Measurements from ENCODE around the gene ANKRD33.
A peak's percentile ranks its signal among the peaks of the same experiment; 100 is the strongest.
"Not testable (repeated sequence)": the region's sequence is repeated elsewhere in the genome, so short reads cannot be mapped to it uniquely, and the experiment has no call there.

The ANKRD33 gene

DNA sequence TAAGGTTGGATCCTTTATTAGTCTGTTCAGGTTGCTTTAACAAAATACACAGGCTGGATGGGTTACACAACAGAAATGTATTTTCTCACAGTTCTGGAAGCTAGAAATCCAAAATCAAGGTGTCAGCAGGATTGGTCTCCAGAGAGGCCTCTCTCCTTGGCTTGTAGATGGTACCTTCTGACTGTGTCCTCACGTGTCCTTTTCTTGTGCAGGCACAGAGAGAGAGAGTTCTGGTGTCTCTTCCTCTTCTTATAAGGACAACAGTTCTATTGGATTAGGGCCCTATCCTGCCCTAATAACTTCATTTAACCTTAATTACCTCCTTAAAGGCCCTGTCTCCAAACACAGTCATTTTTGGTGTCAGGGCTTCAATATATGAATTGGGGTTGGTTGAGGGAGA, 4.6 kb upstream of the ANKRD33 start:
- Mint-ChIP-seq H3K9me3 (peaks cover 8% of the 10 kb centered on the region), H3K4me1 (ENCODE audit: low read depth) (peaks cover 18% of the 10 kb centered on the region), H3K4me3 (no peak overlapping the region), H3K36me3 (ENCODE audit: low read depth) (no peaks in the 10 kb centered on the region), H3K27me3 (no peaks in the 10 kb centered on the region), H3K27ac (no peak overlapping the region)
- DNase-seq: no peak

DNA sequence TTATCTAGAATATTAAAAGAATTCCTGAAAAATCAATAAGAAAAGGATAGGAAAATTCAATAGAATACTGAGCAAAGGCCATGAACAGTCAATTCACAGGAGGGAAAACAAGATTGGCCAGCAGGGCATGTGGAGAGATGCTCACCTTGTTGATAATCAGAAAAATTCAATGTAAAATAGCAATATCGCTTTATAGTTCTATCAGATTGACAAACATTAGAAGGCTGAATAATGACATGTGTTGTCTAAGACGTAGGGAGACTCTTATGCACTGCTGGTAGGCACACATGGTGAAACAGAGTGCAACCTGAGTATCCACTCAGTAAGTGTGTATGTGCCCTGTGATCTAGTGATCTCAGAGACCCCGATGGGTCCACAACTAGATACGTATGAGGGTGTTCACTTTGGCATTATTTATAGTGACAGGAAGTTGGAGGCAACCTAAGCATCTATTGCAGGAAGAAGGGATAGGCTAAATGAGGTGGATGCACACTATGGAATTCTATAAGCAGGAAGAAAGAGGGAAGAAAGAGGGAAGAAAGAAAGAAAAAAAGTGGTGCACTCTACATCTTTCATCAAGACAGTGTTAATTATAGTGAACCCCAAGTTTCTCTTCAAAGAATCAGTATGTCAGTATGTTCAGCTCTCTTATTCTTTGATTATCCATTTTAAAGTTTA, 3.8 kb upstream of the ANKRD33 start:
- Mint-ChIP-seq H3K27me3 (no peaks in the 10 kb centered on the region), H3K9me3 (peaks cover 8% of the 10 kb centered on the region), H3K27ac (no peak overlapping the region), H3K4me1 (ENCODE audit: low read depth) (peaks cover 18% of the 10 kb centered on the region), H3K36me3 (ENCODE audit: low read depth) (no peaks in the 10 kb centered on the region), H3K4me3 (no peak overlapping the region)
- no peak for DNase-seq

DNA sequence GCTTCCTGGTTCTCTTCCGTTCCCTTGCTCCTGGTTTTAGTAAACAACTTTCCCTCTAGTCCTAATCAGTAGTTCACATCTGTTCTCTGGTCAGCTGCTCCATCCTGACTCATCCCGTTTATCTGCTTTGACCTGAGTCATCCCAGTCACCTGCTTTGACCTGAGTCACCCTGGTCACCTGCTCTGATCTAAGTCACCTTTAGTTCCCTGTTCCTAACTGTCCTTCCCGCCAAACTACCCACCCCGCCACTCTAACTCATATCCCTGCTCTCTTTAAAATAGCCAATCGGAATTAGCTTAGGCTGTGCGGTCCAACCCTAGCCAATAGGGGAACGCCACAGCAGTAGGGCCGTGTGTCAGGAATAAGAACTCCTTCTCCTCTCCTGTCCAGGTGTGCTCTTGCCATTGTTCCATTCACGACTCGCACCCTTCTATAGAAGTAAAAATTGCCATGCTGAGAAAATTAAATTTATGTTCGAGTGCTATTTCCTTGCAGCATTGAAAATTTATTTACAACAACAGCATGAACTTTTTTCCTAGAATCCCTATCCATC, 3.1 kb upstream of the ANKRD33 start:
- H3K27ac Mint-ChIP-seq: no peak overlapping the region
- H3K9me3 Mint-ChIP-seq: peaks cover 8% of the 10 kb centered on the region
- no peaks in the 10 kb centered on the region for H3K36me3 Mint-ChIP-seq (ENCODE audit: low read depth)
- no peaks in the 10 kb centered on the region for H3K27me3 Mint-ChIP-seq
- DNase-seq: no peak
- H3K4me1 Mint-ChIP-seq (ENCODE audit: low read depth): peaks cover 18% of the 10 kb centered on the region
- H3K4me3 Mint-ChIP-seq: no peak overlapping the region

- not testable (repeated sequence) for DNase-seq; H3K27me3 Mint-ChIP-seq; H3K4me3 Mint-ChIP-seq; H3K36me3 Mint-ChIP-seq (ENCODE audit: low read depth); H3K9me3 Mint-ChIP-seq
- Mint-ChIP-seq H3K27ac (peak overlapping the region; percentile 84), H3K4me1 (ENCODE audit: low read depth) (peaks cover 18% of the 10 kb centered on the region)
These were observed 2.4 kb upstream of the ANKRD33 start for GRCh38 chr12:51885294-51886020.

DNA sequence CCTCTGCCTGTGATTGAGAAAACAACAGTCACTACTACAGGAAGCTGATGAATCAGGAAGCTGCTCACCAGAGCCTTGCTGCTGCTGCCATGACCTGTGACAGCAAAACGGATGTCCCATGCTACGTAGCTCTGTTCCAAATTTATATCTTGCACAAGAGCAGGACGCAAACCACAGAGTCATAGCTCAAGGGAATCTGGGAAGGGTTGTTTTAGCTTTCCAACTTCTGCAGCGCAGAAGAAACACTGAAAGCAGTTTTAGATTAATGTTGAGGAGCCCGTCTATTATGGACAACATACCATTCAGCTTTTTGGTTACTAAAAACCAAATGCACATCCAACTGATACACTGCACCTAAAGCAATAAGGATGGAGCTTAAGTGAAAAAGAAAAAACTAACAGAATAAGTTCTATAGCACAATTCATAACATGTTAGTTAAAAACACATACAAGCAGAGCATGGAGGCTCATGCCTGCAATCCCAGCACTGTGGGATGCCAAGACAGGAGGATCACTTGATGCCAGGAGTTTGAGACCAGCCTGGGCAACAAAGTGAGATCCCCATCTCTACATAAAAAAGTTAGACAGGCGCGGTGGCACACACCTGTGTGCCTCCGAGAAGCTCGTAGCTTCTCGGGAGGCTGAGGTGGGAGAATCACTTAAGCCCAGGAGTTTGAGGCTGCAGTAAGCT, 1.7 kb upstream of the ANKRD33 start:
- peak; percentile 49 for DNase-seq
- Mint-ChIP-seq H3K4me1 (ENCODE audit: low read depth) (peaks cover 18% of the 10 kb centered on the region), H3K9me3 (peaks cover 8% of the 10 kb centered on the region), H3K27ac (peak overlapping the region; percentile 84), H3K4me3 (peak overlapping the region; percentile 18), H3K36me3 (ENCODE audit: low read depth) (no peaks in the 10 kb centered on the region), H3K27me3 (no peaks in the 10 kb centered on the region)

DNA sequence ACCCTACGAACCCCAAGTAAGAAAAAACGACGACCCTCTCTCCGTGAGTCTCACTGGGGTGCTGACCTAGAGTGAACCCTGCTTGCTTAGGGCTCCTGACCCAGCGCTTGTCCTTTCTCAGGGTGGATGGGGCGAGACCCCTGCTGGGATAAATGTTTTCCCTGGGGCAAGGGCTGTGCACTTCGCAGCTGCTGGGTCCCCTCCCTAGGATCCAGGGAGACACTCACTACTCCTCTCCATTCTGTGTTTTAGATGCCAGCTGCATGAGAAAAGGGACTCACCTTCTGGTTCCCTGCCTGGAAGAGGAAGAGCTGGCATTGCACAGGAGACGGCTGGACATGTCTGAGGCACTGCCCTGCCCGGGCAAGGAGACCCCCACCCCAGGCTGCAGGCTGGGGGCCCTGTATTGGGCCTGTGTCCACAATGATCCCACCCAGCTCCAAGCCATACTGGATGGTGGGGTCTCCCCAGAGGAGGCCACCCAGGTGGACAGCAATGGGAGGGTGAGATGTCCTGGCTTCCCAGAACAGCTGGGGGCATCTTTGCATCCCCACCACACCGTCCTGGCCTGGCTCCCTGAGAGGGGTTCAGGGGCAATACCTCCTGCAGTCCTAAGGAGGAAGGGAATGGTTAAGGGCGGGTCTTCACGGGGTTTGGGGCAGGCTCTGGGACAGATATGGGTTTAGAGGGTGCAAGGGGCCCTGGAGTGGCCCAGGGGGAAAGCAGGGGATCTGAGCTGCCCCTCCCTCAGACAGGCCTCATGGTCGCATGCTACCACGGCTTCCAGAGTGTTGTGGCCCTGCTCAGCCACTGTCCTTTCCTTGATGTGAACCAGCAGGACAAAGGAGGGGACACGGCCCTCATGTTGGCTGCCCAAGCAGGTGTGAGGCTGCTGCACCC, 663 bp downstream of the ANKRD33 start:
- Mint-ChIP-seq H3K27ac (no peak overlapping the region), H3K9me3 (peaks cover 8% of the 10 kb centered on the region), H3K36me3 (ENCODE audit: low read depth) (no peaks in the 10 kb centered on the region), H3K27me3 (no peaks in the 10 kb centered on the region), H3K4me3 (no peak overlapping the region), H3K4me1 (ENCODE audit: low read depth) (peaks cover 18% of the 10 kb centered on the region)
- DNase-seq: no peak

DNA sequence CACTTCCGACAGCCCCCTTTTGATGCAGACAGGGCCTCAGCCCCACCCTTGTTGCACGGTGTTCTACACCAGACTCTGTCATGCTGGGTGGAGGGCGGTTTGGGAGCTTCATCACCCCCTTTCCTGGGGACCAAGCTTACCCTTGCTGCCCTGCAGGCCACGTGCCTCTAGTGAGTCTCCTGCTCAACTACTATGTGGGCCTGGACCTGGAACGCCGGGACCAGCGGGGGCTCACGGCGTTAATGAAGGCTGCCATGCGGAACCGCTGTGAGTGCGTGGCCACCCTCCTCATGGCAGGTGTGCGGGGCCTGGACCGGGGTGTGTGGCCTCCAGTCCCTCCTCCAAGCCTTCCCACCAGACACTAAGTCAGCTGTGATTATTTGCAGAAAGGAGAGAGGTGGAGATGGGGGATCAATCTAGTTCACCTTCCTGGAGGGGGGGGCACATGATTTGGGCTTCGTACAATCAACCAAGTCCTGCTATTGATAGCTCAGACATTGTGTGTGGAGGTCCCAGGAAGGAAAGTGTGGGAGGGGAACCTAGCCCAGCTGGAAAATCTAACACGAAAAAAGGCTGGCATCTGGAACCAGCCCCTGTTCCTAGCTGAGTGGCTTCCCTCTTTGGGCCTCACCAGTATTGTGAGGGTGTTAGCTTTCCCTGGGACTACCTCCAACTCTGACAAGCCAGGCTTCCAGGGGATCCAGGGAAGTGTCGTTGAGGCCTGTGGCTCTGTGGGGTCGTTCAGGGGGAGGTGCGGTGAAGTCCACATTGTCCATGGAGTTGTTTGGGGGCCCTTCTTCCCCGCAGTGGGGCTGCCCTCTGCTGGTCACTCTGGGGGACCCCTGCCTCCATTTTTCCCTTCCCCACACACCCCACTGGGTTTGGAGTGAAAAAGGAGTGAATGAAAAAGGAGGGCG, 1.6 kb downstream of the ANKRD33 start:
- no peaks in the 10 kb centered on the region for H3K27me3 Mint-ChIP-seq
- peaks cover 8% of the 10 kb centered on the region for H3K9me3 Mint-ChIP-seq
- no peak overlapping the region for H3K27ac Mint-ChIP-seq
- DNase-seq: no peak
- H3K4me3 Mint-ChIP-seq: no peak overlapping the region
- no peaks in the 10 kb centered on the region for H3K36me3 Mint-ChIP-seq (ENCODE audit: low read depth)
- H3K4me1 Mint-ChIP-seq (ENCODE audit: low read depth): peaks cover 18% of the 10 kb centered on the region

- Mint-ChIP-seq H3K4me1 (ENCODE audit: low read depth) (peaks cover 12% of the 10 kb centered on the region), H3K27ac (no peak overlapping the region), H3K4me3 (no peak overlapping the region), H3K9me3 (peaks cover 2% of the 10 kb centered on the region), H3K36me3 (ENCODE audit: low read depth) (no peaks in the 10 kb centered on the region), H3K27me3 (no peaks in the 10 kb centered on the region)
- no peak for DNase-seq
These were observed 2.2 kb downstream of the ANKRD33 start for GRCh38 chr12:51890133-51890464.

GRCh38 chr12:51890511-51891171, 2.7 kb downstream of the ANKRD33 start:
- Mint-ChIP-seq H3K4me1 (ENCODE audit: low read depth) (peaks cover 9% of the 10 kb centered on the region), H3K27ac (no peak overlapping the region), H3K36me3 (ENCODE audit: low read depth) (no peaks in the 10 kb centered on the region), H3K27me3 (no peaks in the 10 kb centered on the region), H3K9me3 (no peaks in the 10 kb centered on the region), H3K4me3 (no peak overlapping the region)
- no peak for DNase-seq

- DNase-seq: no peak
- no peaks in the 10 kb centered on the region for H3K27me3 Mint-ChIP-seq
- H3K9me3 Mint-ChIP-seq: no peaks in the 10 kb centered on the region
- no peak overlapping the region for H3K27ac Mint-ChIP-seq
- H3K36me3 Mint-ChIP-seq (ENCODE audit: low read depth): no peaks in the 10 kb centered on the region
- H3K4me3 Mint-ChIP-seq: no peak overlapping the region
- H3K4me1 Mint-ChIP-seq (ENCODE audit: low read depth): no peaks in the 10 kb centered on the region
These were observed 3.9 kb downstream of the ANKRD33 start for GRCh38 chr12:51891843-51892242.

GRCh38 chr12:51893786-51894185, 5.9 kb downstream of the ANKRD33 start:
- no peak for DNase-seq
- H3K27me3 Mint-ChIP-seq: no peaks in the 10 kb centered on the region
- no peak overlapping the region for H3K27ac Mint-ChIP-seq
- H3K9me3 Mint-ChIP-seq: no peaks in the 10 kb centered on the region
- H3K36me3 Mint-ChIP-seq (ENCODE audit: low read depth): no peaks in the 10 kb centered on the region
- no peak overlapping the region for H3K4me3 Mint-ChIP-seq
- H3K4me1 Mint-ChIP-seq (ENCODE audit: low read depth): no peaks in the 10 kb centered on the region

DNA sequence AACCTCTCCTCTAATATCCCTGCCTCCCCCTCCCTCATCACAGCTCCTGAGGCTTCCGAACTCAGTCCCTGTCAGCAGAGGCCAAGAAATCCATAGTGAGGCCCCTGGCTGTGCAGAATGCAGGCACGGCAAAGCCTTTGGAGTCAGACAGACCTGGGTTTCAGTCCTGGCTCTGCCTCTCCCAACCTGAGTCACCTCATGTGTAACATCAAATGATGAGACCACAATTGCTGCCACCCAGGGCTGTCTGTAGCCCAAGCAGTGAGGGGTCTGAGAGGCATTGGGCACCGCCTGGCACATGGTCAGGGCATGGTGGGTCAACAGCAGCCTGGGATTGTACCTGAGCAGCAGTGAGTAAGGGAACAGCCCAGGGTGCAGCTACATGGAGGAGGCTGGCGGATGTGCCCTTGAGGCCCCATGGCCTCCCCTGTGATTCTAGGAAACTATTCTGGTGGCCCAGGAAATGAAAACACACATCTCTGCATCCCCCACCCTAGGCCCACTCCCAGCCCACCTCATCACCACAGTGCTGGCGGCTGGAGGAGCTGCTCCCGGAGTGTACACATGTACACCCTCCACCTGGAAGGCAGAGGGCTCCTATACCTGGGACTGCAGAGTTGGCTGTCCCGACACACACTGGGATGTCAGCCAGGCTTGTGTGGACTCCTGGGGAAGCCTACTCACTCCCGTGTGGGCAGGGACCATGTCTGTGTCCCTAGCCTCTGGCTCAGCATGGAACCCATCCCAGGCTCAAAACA, 7.7 kb downstream of the ANKRD33 start:
- Mint-ChIP-seq H3K27ac (no peak overlapping the region), H3K9me3 (no peaks in the 10 kb centered on the region), H3K4me3 (no peak overlapping the region), H3K27me3 (no peaks in the 10 kb centered on the region), H3K4me1 (ENCODE audit: low read depth) (no peaks in the 10 kb centered on the region), H3K36me3 (ENCODE audit: low read depth) (no peaks in the 10 kb centered on the region)
- no peak for DNase-seq

Data from activated T-cell treated with anti-CD3 and anti-CD28 coated beads, Interleukin-2, amount 50 U/mL, for 24 hours (primary cell).